HepG2 (cell line): ENCODE results near the gene HDLBP. TPM values are rescaled to one million over a fixed set of nuclear protein-coding genes. Genes with fewer than 3 reads are reported as not detected.

ENCODE experiments used
- BCL6 ChIP-seq: IDR thresholded peaks from 2 replicates; pipeline ENCODE4 v1.6.1; 2016; ENCODE audit warnings: missing genetic modification reagents, missing compliant biosample characterization
- CEBPB ChIP-seq: IDR thresholded peaks from 2 replicates; pipeline ENCODE4 v1.6.1; 2011; ENCODE audit warnings: low read depth, low read length, improper control_type of control experiment, borderline replicate concordance
- DR1 ChIP-seq: sonication (generic); formaldehyde crosslinking; IDR thresholded peaks from 2 replicates; pipeline ENCODE4 v1.8.0; 2021; ENCODE audit warnings: mild to moderate bottlenecking, missing genetic modification reagents, inconsistent platforms
- EP300 ChIP-seq, 3 experiments: sonication (generic) in 1 of 3; formaldehyde crosslinking in 1 of 3; IDR thresholded peaks; 2 replicates each; pipeline versions ENCODE4 v1.5.1 to v1.6.1; 2011 to 2020; ENCODE audit warnings: low read depth in 2 of 3, low read length in 2 of 3, borderline replicate concordance in 1 of 3, improper control_type of control experiment in 1 of 3, mild to moderate bottlenecking in 1 of 3, missing genetic modification reagents in 1 of 3, moderate library complexity in 1 of 3
- IRF2 ChIP-seq: IDR thresholded peaks from 2 replicates; pipeline ENCODE4 v1.6.1; 2018; ENCODE audit warnings: missing genetic modification reagents, missing compliant biosample characterization
- KDM2A ChIP-seq: sonication (generic); formaldehyde crosslinking; IDR thresholded peaks from 2 replicates; pipeline ENCODE4 v1.4.0; 2020; ENCODE audit warnings: low read depth, missing genetic modification reagents, borderline replicate concordance
- KMT2A ChIP-seq: sonication (generic); formaldehyde crosslinking; IDR thresholded peaks from 2 replicates; pipeline ENCODE4 v1.4.0; 2020; ENCODE audit warnings: missing genetic modification reagents
- LCORL ChIP-seq, 2 experiments: fragments of 450-650 bp in 1 of 2; sonication (generic) in 1 of 2; formaldehyde crosslinking in 1 of 2; IDR thresholded peaks; 2 replicates each; pipeline versions ENCODE4 v1.5.0 to v1.6.1; 2017 to 2020; ENCODE audit warnings: antibody characterized with exemption in 1 of 2, missing genetic modification reagents in 1 of 2
- NAIF1 ChIP-seq: sonication (generic); formaldehyde crosslinking; IDR thresholded peaks from 2 replicates; pipeline ENCODE4 v1.5.0; 2020; ENCODE audit warnings: mild to moderate bottlenecking, missing genetic modification reagents, borderline replicate concordance
- NFATC3 ChIP-seq: sonication (generic); formaldehyde crosslinking; IDR thresholded peaks from 2 replicates; pipeline ENCODE4 v1.5.1; 2020; ENCODE audit warnings: mild to moderate bottlenecking, missing genetic modification reagents
- NONO ChIP-seq, 2 experiments: fragments of 450-650 bp in 1 of 2; sonication (generic) in 1 of 2; formaldehyde crosslinking in 1 of 2; IDR thresholded peaks in 1 of 2; conservative IDR thresholded peaks in 1 of 2; 2 replicates each; pipeline versions ENCODE4 v1.6.1 to v1.8.0; 2017 to 2022; ENCODE audit warnings: mild to moderate bottlenecking in 1 of 2, missing genetic modification reagents in 1 of 2, moderate library complexity in 1 of 2
- RORA ChIP-seq: sonication (generic); formaldehyde crosslinking; IDR thresholded peaks from 2 replicates; pipeline ENCODE4 v1.5.0; 2020; ENCODE audit warnings: mild to moderate bottlenecking, missing genetic modification reagents, moderate library complexity
- ZFYVE20 ChIP-seq: sonication (generic); formaldehyde crosslinking; IDR thresholded peaks from 2 replicates; pipeline ENCODE4 v1.8.0; 2023; ENCODE audit warnings: low read depth, mild to moderate bottlenecking, moderate library complexity, missing genetic modification reagents, borderline replicate concordance
- ZNF616 ChIP-seq: sonication (generic); formaldehyde crosslinking; IDR thresholded peaks from 2 replicates; pipeline ENCODE4 v1.5.0; 2020; ENCODE audit warnings: low read depth, mild to moderate bottlenecking, missing genetic modification reagents
- ZNF839 ChIP-seq: sonication (generic); formaldehyde crosslinking; IDR thresholded peaks from 2 replicates; pipeline ENCODE4 v1.4.0; 2020; ENCODE audit warnings: missing genetic modification reagents, mild to moderate bottlenecking, borderline replicate concordance
- polyA plus RNA-seq, 8 experiments: library from polyadenylated mRNA; depleted of rRNA in 3 of 8; stranded (reverse) in 7 of 8; unstranded in 1 of 8; fragments of >200 nt; fragmentation: Illumina TruSeq in 4 of 8; extraction: Trizol in 4 of 8; gene quantifications; 2 replicates each; pipeline versions ENCODE4 v1.2.1 to v1.2.3, GENCODE V29; 2011 to 2016; ENCODE audit warnings: low read depth in 4 of 8, missing spikeins in 1 of 8, mixed read lengths in 1 of 8; ENCODE audit not compliant: insufficient read depth in 1 of 8
- total RNA-seq, 5 experiments: library from RNA; depleted of rRNA; stranded (reverse); fragments of >200 nt; fragmentation: Illumina TruSeq; extraction: Trizol; gene quantifications; 2 replicates each; pipeline ENCODE4 v1.2.3, GENCODE V29; 2016; ENCODE audit warnings: low read depth in 1 of 5
- TF ChIP-seq, protein P1 (sequence below): sonication (generic); formaldehyde crosslinking; IDR thresholded peaks from 2 replicates; pipeline ENCODE4 v1.4.0; 2020; ENCODE audit warnings: mild to moderate bottlenecking, missing genetic modification reagents
- TF ChIP-seq, protein P2 (sequence below): sonication (generic); formaldehyde crosslinking; IDR thresholded peaks from 2 replicates; pipeline ENCODE4 v1.5.1; 2020; ENCODE audit warnings: missing genetic modification reagents, mild to moderate bottlenecking, borderline replicate concordance
- TF ChIP-seq, protein P3 (sequence below): sonication (generic); formaldehyde crosslinking; IDR thresholded peaks from 2 replicates; pipeline ENCODE4 v1.5.0; 2020; ENCODE audit warnings: missing genetic modification reagents
- TF ChIP-seq, protein P4 (sequence below): sonication (generic); formaldehyde crosslinking; IDR thresholded peaks from 2 replicates; pipeline ENCODE4 v1.5.0; 2020; ENCODE audit warnings: missing genetic modification reagents
- TF ChIP-seq, protein P5 (sequence below): IDR thresholded peaks from 2 replicates; pipeline ENCODE4 v1.4.0; 2020; ENCODE audit warnings: mild to moderate bottlenecking, missing genetic modification reagents

Gene HDLBP
- total and polyA plus RNA-seq, 2 of the 13 experiments (the other 11 are each of a cell fraction or from before 2014, with no cell fraction given): 464 to 707 TPM

DNA sequence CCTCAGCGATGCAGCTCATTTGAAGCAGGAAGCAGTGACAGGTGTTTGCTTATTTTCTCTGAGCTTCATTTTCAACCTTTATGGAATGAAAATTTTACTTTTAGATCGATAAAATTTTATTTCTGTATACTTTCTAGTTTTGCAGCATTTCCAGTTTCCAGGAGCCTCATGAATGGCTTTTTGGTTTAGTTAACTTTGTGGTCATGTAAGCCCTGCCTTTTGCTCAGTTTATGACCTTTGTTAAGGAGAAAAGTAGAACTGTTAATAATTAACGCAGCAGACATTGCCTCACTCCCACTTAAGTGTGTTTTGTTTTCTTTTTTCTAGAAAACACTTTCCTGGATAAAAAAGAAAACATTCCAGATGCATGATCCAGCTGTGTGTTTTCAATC, 36.2 kb upstream of the HDLBP start (continued):
- no peak for TF ChIP-seq ZFYVE20 (CRISPR knock-in tag)
- TF ChIP-seq, protein P1, sequence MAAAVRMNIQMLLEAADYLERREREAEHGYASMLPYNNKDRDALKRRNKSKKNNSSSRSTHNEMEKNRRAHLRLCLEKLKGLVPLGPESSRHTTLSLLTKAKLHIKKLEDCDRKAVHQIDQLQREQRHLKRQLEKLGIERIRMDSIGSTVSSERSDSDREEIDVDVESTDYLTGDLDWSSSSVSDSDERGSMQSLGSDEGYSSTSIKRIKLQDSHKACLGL (CRISPR knock-in tag): no peak
- peak; percentile 92 for TF ChIP-seq CEBPB
- TF ChIP-seq LCORL (IDR thresholded peaks at IDR 0.05): no peak
- TF ChIP-seq LCORL (CRISPR knock-in tag; IDR thresholded peaks at IDR 0.05): peak; percentile 71
- no peak for TF ChIP-seq IRF2 (CRISPR knock-in tag)
- no peak for TF ChIP-seq NONO (IDR thresholded peaks at IDR 0.05)
- TF ChIP-seq NONO (CRISPR knock-in tag; conservative IDR thresholded peaks at IDR 0.05): no peak
- TF ChIP-seq ZNF839: no peak
- no peak for TF ChIP-seq KMT2A (CRISPR knock-in tag)
- TF ChIP-seq, protein P2, sequence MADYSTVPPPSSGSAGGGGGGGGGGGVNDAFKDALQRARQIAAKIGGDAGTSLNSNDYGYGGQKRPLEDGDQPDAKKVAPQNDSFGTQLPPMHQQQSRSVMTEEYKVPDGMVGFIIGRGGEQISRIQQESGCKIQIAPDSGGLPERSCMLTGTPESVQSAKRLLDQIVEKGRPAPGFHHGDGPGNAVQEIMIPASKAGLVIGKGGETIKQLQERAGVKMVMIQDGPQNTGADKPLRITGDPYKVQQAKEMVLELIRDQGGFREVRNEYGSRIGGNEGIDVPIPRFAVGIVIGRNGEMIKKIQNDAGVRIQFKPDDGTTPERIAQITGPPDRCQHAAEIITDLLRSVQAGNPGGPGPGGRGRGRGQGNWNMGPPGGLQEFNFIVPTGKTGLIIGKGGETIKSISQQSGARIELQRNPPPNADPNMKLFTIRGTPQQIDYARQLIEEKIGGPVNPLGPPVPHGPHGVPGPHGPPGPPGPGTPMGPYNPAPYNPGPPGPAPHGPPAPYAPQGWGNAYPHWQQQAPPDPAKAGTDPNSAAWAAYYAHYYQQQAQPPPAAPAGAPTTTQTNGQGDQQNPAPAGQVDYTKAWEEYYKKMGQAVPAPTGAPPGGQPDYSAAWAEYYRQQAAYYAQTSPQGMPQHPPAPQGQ (CRISPR knock-in tag): no peak
- TF ChIP-seq, protein P3, sequence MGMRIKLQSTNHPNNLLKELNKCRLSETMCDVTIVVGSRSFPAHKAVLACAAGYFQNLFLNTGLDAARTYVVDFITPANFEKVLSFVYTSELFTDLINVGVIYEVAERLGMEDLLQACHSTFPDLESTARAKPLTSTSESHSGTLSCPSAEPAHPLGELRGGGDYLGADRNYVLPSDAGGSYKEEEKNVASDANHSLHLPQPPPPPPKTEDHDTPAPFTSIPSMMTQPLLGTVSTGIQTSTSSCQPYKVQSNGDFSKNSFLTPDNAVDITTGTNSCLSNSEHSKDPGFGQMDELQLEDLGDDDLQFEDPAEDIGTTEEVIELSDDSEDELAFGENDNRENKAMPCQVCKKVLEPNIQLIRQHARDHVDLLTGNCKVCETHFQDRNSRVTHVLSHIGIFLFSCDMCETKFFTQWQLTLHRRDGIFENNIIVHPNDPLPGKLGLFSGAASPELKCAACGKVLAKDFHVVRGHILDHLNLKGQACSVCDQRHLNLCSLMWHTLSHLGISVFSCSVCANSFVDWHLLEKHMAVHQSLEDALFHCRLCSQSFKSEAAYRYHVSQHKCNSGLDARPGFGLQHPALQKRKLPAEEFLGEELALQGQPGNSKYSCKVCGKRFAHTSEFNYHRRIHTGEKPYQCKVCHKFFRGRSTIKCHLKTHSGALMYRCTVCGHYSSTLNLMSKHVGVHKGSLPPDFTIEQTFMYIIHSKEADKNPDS (CRISPR knock-in tag): no peak
- TF ChIP-seq, protein P4, sequence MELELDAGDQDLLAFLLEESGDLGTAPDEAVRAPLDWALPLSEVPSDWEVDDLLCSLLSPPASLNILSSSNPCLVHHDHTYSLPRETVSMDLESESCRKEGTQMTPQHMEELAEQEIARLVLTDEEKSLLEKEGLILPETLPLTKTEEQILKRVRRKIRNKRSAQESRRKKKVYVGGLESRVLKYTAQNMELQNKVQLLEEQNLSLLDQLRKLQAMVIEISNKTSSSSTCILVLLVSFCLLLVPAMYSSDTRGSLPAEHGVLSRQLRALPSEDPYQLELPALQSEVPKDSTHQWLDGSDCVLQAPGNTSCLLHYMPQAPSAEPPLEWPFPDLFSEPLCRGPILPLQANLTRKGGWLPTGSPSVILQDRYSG (CRISPR knock-in tag): no peak
- peak; percentile 30; the same call in 1 of the 2 replicates for TF ChIP-seq NAIF1 (CRISPR knock-in tag)
- TF ChIP-seq ZNF616 (CRISPR knock-in tag): no peak
- no peak for TF ChIP-seq DR1 (CRISPR knock-in tag)
- TF ChIP-seq EP300 (IDR thresholded peaks at IDR 0.05; ENCODE audit: low read depth in 2 of 2, low read length in 2 of 2): peak in 1 of 2 experiments; percentile 71; a peak in 2 of 4 replicates
- TF ChIP-seq EP300 (CRISPR knock-in tag; IDR thresholded peaks at IDR 0.05; ENCODE audit: borderline replicate concordance): no peak
- peak; percentile 97 for TF ChIP-seq BCL6
- no peak for TF ChIP-seq RORA (CRISPR knock-in tag)
- no peak for TF ChIP-seq NFATC3 (CRISPR knock-in tag)
- TF ChIP-seq, protein P5, sequence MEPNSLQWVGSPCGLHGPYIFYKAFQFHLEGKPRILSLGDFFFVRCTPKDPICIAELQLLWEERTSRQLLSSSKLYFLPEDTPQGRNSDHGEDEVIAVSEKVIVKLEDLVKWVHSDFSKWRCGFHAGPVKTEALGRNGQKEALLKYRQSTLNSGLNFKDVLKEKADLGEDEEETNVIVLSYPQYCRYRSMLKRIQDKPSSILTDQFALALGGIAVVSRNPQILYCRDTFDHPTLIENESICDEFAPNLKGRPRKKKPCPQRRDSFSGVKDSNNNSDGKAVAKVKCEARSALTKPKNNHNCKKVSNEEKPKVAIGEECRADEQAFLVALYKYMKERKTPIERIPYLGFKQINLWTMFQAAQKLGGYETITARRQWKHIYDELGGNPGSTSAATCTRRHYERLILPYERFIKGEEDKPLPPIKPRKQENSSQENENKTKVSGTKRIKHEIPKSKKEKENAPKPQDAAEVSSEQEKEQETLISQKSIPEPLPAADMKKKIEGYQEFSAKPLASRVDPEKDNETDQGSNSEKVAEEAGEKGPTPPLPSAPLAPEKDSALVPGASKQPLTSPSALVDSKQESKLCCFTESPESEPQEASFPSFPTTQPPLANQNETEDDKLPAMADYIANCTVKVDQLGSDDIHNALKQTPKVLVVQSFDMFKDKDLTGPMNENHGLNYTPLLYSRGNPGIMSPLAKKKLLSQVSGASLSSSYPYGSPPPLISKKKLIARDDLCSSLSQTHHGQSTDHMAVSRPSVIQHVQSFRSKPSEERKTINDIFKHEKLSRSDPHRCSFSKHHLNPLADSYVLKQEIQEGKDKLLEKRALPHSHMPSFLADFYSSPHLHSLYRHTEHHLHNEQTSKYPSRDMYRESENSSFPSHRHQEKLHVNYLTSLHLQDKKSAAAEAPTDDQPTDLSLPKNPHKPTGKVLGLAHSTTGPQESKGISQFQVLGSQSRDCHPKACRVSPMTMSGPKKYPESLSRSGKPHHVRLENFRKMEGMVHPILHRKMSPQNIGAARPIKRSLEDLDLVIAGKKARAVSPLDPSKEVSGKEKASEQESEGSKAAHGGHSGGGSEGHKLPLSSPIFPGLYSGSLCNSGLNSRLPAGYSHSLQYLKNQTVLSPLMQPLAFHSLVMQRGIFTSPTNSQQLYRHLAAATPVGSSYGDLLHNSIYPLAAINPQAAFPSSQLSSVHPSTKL (CRISPR knock-in tag): peak; percentile 64; the same call in 1 of the 2 replicates
- no peak for TF ChIP-seq KDM2A (CRISPR knock-in tag)
